GM18505 (cell line): ENCODE data around the gene SHROOM3.

Source experiments
- ATAC-seq: cut with Tn5 transposase; IDR thresholded peaks from one replicate; pipeline ENCODE4 v1.9.1; 2021; ENCODE audit not compliant: unreplicated experiment
- POLR2A ChIP-seq: IDR thresholded peaks from 4 replicates; pipeline ENCODE4 v1.6.1; 2011; ENCODE audit warnings: borderline replicate concordance; ENCODE audit not compliant: insufficient read depth, insufficient read length; ENCODE audit errors: extremely low read depth

The SHROOM3 gene

DNA sequence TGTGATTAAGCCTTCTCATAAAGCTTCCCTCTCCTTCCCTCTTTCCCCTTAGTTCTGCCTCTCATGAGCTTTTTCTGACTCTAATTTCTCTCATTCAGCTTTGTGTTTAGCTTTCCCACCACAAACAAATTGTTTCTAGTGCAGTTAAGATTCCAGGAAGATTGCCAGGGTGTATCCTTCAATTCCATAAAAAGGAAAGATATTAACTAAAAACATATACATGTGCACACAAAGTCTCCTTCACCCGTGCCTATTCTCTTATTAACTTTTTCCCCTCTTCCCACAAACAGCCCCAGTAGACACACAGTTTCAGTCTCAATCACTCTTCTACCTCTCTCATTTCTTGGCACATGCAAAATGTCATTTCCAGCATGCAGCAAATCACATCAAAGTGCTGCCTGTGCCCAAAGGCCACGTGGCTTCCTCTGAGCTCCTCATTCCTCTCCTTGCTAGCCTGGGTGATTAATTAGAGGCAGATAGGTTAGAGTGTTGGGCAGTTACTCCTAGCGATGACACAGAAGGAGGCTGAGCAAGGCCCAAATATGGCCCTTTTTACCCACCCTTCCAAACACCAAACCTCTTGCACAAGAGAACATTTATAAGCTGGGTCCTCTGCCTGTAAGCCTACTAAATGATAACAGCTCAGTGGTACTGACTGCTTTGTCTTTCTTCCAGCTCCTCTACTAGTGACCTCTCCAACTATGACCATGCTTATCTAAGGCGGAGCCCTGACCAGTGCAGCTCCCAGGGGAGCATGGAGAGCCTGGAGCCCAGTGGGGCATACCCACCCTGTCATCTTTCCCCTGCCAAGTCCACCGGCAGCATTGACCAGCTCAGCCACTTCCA is 303.3 kb downstream of the SHROOM3 start:
- no peak for TF ChIP-seq POLR2A
- ATAC-seq = no peak

DNA sequence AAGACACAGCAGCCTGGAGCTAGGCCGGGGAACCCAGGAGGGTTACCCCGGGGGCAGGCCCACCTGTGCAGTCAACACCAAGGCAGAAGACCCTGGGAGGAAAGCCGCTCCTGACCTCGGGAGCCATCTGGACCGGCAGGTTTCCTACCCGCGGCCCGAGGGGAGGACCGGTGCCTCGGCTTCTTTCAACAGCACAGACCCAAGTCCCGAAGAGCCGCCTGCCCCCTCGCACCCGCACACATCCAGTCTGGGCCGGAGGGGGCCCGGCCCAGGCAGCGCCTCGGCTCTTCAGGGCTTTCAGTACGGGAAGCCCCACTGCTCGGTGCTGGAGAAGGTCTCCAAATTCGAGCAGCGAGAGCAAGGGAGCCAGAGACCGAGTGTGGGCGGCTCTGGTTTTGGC is 305.2 kb downstream of the SHROOM3 start:
- TF ChIP-seq POLR2A = no peak
- no peak for ATAC-seq

DNA sequence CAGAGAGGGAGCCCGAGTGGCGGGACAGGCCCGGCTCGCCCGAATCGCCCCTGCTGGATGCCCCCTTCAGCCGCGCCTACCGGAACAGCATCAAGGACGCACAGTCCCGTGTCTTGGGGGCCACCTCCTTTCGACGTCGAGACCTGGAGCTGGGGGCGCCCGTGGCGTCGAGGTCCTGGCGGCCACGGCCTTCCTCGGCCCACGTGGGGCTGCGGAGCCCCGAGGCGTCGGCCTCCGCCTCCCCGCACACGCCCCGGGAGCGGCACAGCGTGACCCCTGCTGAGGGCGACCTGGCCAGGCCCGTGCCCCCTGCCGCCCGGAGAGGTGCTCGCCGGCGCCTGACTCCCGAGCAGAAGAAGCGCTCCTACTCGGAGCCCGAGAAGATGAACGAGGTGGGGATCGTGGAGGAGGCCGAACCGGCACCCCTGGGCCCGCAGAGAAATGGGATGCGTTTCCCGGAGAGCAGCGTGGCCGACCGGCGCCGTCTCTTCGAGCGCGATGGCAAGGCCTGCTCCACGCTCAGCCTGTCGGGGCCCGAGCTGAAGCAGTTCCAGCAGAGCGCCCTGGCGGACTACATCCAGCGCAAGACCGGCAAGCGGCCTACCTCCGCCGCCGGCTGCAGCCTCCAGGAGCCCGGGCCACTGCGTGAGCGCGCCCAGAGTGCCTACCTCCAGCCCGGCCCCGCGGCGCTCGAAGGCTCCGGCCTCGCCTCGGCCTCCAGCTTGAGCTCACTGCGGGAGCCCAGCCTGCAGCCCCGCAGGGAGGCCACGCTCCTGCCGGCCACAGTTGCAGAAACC is 306.0 kb downstream of the SHROOM3 start:
- ATAC-seq = no peak
- TF ChIP-seq POLR2A = no peak

DNA sequence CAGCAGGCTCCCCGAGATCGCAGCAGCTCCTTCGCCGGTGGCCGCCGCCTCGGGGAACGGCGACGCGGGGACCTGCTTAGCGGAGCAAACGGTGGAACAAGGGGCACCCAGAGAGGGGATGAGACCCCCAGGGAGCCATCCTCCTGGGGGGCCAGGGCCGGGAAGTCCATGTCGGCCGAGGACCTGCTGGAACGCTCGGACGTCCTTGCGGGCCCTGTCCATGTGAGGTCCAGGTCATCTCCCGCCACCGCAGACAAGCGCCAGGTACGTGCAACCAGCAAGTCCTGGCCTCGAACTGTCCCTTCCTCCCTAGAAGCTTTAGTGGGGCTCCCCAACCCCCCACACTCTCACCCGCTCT is 306.6 kb downstream of the SHROOM3 start:
- no peak for ATAC-seq
- TF ChIP-seq POLR2A = no peak

DNA sequence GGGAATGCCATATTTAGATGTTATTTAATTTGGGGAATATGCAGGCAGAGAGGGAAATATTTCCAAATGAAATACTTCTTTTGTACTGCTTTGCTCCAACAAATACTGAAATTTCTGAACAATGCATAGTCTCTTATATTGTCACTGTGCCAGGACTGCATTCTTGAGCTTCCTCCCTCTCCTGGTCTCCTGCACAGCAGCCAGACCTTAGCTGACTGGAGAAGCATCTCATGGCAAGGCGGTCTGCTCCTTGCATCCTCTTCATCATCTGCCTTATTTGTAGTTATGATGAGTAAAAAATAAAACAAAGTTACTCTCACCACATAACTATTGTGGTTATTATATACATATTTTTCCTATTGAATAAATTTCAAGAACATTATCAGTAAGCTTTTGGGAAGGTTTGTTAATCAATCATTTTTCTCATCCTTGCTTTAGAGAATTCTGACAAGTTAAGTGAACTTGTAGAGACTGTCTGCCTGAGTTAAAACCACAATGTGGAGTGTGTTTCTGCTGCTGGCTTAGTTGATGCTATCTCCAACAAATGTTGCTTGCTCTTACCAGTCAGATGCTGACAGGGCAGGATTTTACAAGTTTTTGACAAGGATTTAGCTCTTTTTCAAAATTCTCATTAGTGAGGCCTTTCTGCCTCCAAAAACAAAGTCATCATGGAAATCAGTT is 309.4 kb downstream of the SHROOM3 start:
- TF ChIP-seq POLR2A = no peak
- ATAC-seq = no peak

DNA sequence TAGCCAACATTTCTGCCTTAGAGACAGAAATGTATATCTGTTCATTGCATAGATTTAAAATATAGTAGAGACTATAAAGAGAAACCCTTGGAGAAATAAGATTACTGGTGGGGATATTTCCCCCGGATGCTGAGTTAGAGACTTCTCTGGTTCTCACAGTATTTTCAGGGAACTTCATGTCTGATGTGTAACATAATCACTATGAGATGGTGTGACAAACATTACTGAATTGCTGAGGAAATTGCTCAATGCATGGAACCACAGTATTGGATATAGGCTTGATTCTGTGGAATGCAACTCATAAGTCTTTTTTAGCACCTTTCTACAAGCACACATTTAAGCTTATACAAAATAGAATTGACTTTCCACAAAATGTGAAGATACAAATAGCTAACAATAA is 310.2 kb downstream of the SHROOM3 start:
- no peak for ATAC-seq
- TF ChIP-seq POLR2A = no peak

DNA sequence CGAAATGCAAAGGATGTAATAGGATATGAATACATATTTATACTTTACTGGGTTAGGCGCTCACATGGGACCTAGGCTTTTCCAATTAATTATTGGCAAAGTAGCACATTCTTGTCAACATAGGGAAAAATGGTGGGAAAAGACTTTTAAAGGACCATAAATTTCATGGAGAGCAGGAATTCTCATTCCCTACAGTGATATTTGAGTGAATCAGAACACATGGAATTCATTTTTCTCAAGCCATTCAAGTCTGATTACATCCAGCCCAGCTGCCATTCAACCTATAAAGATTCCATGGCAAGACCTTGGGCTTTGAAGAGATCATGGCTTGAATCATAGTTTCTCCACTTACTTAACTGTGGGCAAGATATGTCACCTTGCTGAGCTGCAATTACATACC is 312.5 kb downstream of the SHROOM3 start:
- no peak for ATAC-seq
- TF ChIP-seq POLR2A = no peak

DNA sequence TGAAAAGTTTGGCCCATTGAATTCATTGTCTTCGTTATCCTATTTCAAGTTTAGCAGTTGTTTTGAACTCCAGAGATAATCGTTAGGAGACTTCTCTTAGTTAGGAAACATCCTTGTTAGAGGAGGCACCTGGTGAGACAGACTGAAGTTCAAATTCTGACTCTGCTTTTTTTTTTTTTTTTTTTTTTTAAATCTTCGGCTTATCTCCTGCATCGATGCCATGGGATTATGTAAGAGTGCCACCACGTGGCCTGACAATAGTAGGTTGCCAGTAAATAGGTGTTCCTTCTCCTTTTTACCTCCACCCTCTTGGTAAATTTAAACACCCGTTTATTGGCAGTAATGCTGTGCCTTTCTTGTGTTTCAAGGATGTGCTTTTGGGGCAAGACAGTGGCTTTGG is 313.6 kb downstream of the SHROOM3 start:
- TF ChIP-seq POLR2A = no peak
- no peak for ATAC-seq

DNA sequence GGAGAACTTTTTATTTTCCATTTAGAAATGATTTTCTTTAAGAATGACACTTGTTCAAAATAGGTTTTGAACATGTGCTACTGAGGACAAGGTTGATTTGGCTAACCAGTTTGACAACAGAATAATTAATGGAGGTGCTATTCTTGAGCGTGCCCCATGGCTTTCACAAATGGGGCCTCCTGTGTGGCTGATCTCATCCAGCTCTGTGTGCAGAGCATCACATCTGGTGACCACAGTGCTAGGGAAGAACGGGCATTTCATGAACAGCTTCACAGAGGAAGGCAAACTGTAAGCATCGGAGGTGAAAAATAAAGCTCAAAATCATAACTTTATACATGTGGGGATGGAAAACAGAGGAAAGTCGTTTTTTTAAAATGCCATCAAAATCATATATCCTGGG is 314.3 kb downstream of the SHROOM3 start:
- no peak for ATAC-seq
- TF ChIP-seq POLR2A = no peak

DNA sequence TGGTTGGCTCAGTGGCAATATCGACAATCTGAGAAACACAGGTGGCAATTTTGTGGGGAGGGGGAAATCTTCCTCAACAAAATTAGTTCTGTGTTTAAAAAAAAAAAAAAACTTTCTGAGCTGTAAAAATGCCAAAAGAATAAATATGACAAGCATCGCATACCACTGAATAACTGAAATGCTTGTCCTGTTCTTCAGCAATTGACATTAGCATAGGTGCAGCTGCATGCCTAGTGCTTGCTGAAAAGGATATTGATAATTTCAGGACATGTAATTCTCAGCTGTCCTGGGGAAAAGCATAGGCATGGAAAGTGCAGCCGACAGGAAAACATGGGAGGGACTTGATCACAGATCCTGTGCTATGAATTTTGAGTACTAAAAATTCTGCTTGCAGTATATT is 315.7 kb downstream of the SHROOM3 start:
- no peak for TF ChIP-seq POLR2A
- ATAC-seq = no peak

DNA sequence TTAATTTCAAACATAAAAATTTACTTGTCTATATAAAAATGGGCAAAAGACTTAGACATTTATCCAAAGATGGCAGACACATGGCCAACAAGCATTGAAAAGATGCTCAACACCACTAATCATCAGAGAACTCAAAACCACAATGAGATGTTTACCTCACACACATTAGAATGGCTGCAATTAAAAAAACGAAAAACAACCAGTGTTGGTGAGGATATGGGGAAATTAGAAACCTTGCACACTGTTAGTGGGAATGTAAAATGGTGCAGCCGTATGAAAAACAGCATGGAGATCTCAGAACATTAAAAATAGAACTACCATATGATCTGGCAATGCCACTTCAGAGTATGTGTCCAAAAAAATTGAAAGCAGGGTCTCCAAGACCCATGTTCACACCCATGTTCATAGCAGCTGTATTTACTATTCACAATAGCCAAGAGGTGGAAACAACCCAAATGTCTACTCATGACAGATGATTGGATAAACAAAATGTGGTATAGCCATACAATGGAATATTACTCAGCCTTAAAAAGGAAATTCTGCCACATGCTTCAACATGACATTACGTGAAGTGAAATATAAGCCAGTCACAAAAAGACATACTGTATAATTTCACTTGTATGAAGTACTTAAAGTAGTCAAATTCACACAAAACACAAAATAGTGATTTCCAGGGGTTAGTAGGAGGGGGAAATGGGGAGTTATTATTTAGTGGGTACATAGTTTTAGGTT is 316.7 kb downstream of the SHROOM3 start:
- TF ChIP-seq POLR2A = no peak
- no peak for ATAC-seq

DNA sequence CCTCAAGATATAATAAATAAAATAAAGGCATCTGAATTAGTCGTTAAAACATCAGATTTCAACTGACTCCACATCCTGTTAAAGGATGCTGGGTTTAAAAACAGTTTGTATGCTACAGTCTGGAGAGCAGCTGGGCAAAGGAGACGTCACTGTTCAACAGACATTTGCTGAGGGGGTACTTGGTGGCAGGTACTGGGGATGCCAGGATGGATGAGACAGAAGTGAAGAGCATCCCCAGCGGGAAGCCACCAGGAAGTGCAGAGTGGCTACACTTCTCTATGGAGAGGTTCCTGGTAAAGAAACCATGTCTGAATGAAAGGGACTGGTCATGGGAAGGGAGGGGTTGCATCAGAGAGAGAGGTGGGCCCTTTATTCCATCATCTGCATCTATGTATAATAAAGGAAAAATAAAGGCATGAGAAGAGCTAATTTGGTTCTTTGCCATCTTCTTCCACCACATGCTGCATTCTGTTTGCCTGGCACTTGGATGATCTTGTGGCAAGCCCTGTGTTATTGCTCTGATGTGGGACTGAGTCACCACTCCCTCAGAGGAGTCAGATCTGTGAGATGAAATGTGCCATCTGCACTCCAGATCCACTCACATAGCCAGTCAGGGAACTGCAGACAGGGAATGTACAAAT is 318.0 kb downstream of the SHROOM3 start:
- ATAC-seq = no peak
- no peak for TF ChIP-seq POLR2A

DNA sequence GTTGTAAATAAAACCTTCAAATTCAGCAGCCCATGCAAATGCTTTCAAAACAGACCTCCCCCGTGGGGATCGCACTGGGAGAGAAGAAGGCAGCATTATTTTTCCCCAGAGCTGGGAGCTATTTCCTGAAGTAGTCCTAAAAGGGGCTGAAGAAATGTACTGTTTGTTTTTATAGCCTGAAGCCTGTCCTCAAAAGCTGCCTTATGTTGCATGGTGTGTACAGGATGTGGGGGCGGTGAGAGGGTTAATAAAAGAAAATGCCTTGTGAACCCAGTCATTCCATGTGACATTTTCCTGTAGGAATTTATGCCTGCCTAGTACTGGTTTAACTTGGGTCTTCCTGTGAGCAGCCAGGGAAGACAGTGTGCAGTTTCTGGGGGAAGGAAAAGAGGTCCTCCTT is 318.8 kb downstream of the SHROOM3 start:
- no peak for TF ChIP-seq POLR2A
- no peak for ATAC-seq

DNA sequence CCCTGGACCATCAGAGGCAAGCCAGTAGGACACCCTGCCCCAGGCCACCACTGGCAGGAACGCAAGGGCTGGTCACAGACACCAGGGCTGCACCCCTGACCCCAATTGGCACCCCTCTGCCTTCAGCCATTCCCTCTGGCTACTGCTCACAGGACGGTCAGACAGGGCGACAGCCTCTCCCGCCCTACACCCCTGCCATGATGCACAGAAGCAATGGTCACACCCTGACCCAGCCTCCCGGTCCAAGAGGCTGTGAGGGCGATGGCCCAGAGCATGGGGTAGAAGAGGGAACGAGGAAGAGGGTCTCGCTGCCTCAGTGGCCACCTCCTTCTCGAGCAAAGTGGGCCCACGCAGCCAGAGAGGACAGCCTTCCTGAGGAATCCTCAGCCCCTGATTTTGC is 319.4 kb downstream of the SHROOM3 start:
- no peak for ATAC-seq
- no peak for TF ChIP-seq POLR2A
